Endothelial cell of umbilical vein (primary cell): ENCODE results near the gene SNX25. TPM values are rescaled to one million over a fixed set of nuclear protein-coding genes. Genes with fewer than 3 reads are reported as not detected.

ENCODE experiments used
- BruUV-seq: library from RNA; stranded (reverse); fragments of 400-500 nt; replicated peaks from 2 replicates; lab custom pipeline; 2021; lab: Mats Ljungman, UMichigan
- CTCF ChIA-PET: fragments of 300-600, 350-600 bp; sonication (Branson Sonifier 250); formaldehyde crosslinking; loops from one replicate; lab custom pipeline; 2021; ENCODE audit warnings: antibody characterized with exemption, inconsistent platforms; lab: Charles Lee
- POLR2A ChIA-PET: fragments of 300-600, 350-600 bp; sonication (Branson Sonifier 250); formaldehyde crosslinking; loops from one replicate; lab custom pipeline; 2021; ENCODE audit warnings: antibody characterized with exemption, inconsistent platforms; lab: Charles Lee
- DNase-seq: peaks from one replicate; pipeline ENCODE4 v3.0.0-alpha.2; 2011; ENCODE audit warnings: low read depth, low spot score
- FAIRE-seq: peaks from 2 replicates; lab custom pipeline; 2011; peaks lifted over from hg19 to GRCh38; lab: Jason Lieb, UNC
- H2AFZ ChIP-seq: 2 replicates; pipeline ENCODE4 v1.6.0; 2012; ENCODE audit warnings: low read depth, low read length, control low read depth, inconsistent platforms
- H3K27ac ChIP-seq: 2 replicates; pipeline ENCODE4 v1.5.1; 2011; ENCODE audit warnings: low read depth, mild to moderate bottlenecking, control low read depth, low read length, moderate library complexity; ENCODE audit not compliant: insufficient read depth
- H3K27me3 ChIP-seq, 2 experiments: 2 replicates each; pipeline versions ENCODE4 v1.6.0 to v1.6.1; 2011; ENCODE audit warnings: low read length in 2 of 2, mixed read lengths in 1 of 2; ENCODE audit not compliant: control insufficient read depth in 2 of 2, insufficient read depth in 2 of 2
- H3K36me3 ChIP-seq, 2 experiments: 2 replicates in 1 of 2; 3 replicates in 1 of 2; pipeline ENCODE4 v1.5.1; 2011; ENCODE audit warnings: low read length in 2 of 2, mild to moderate bottlenecking in 1 of 2, moderate library complexity in 1 of 2; ENCODE audit not compliant: control insufficient read depth in 2 of 2, insufficient read depth in 2 of 2; ENCODE audit errors: extremely low read depth in 1 of 2
- H3K4me1 ChIP-seq: 3 replicates; pipeline ENCODE4 v1.5.1; 2011; ENCODE audit warnings: mild to moderate bottlenecking, low read length; ENCODE audit not compliant: control insufficient read depth, insufficient read depth; ENCODE audit errors: extremely low read depth
- H3K4me2 ChIP-seq: 2 replicates; pipeline ENCODE4 v1.6.1; 2011; ENCODE audit warnings: low read length, control low read depth, mixed read lengths; ENCODE audit not compliant: insufficient read depth
- H3K4me3 ChIP-seq, 3 experiments: fragments of 200-600 bp in 1 of 3; sonication (generic), shearing (Covaris generic) in 1 of 3; replicated peaks in 1 of 3; 2 replicates each; pipeline ENCODE4 v1.5.1; 2011 to 2016; ENCODE audit warnings: control low read depth in 3 of 3, low read length in 3 of 3, mild to moderate bottlenecking in 2 of 3, inconsistent platforms in 1 of 3, low read depth in 1 of 3, moderate library complexity in 1 of 3; ENCODE audit not compliant: insufficient read depth in 1 of 3
- H3K79me2 ChIP-seq: 2 replicates; pipeline ENCODE4 v1.6.0; 2012; ENCODE audit warnings: low read length, inconsistent platforms; ENCODE audit not compliant: control insufficient read depth, insufficient read depth
- H3K9ac ChIP-seq: replicated peaks from 2 replicates; pipeline ENCODE3; 2011; ENCODE audit warnings: low read length, control low read depth; ENCODE audit not compliant: insufficient read depth; ENCODE audit errors: extremely low read depth
- H3K9me1 ChIP-seq: replicated peaks from 3 replicates; pipeline ENCODE4 v1.6.0; 2011; ENCODE audit warnings: mild to moderate bottlenecking, low read length; ENCODE audit not compliant: control insufficient read depth, insufficient read depth; ENCODE audit errors: extremely low read depth
- H3K9me3 ChIP-seq: replicated peaks from 2 replicates; pipeline ENCODE4 v1.5.1; 2012; ENCODE audit warnings: low read length, inconsistent platforms; ENCODE audit not compliant: control insufficient read depth, insufficient read depth
- H4K20me1 ChIP-seq: replicated peaks from 2 replicates; pipeline ENCODE3; 2011; ENCODE audit warnings: mild to moderate bottlenecking, low read length; ENCODE audit not compliant: control insufficient read depth, insufficient read depth; ENCODE audit errors: extremely low read depth
- EZH2 ChIP-seq: IDR thresholded peaks from 2 replicates; pipeline ENCODE4 v1.6.1; 2012; ENCODE audit warnings: borderline replicate concordance, low read depth, mild to moderate bottlenecking, moderate library complexity, low read length, inconsistent platforms; ENCODE audit not compliant: severe bottlenecking
- FOS ChIP-seq: IDR thresholded peaks from 2 replicates; pipeline ENCODE4 v1.6.1; 2011; ENCODE audit warnings: mild to moderate bottlenecking, low read length, moderate library complexity, borderline replicate concordance; ENCODE audit not compliant: insufficient read depth
- GATA2 ChIP-seq: IDR thresholded peaks from 2 replicates; pipeline ENCODE4 v1.7.0; 2011; ENCODE audit warnings: low read depth, mild to moderate bottlenecking, moderate library complexity, mixed read lengths, low read length; ENCODE audit not compliant: insufficient read length, insufficient read depth
- JUN ChIP-seq: IDR thresholded peaks from 2 replicates; pipeline ENCODE4 v1.6.1; 2011; ENCODE audit warnings: borderline replicate concordance, low read depth; ENCODE audit not compliant: insufficient read length, insufficient read depth
- MYC ChIP-seq: IDR thresholded peaks from one replicate; pipeline ENCODE4 v1.6.1; 2011; ENCODE audit warnings: mild to moderate bottlenecking, low read depth, low read length
- POLR2A ChIP-seq: IDR thresholded peaks from 2 replicates; pipeline ENCODE4 v1.6.1; 2012; ENCODE audit warnings: low read depth, mild to moderate bottlenecking, control low read depth, low read length
- POLR2AphosphoS5 ChIP-seq: IDR thresholded peaks from 2 replicates; pipeline ENCODE4 v1.6.1; 2012; ENCODE audit warnings: low read depth, mild to moderate bottlenecking, control low read depth, low read length, moderate library complexity; ENCODE audit not compliant: insufficient read depth
- dilution Hi-C: fragments of 300-500 bp; cut with MboI; formaldehyde crosslinking; loops from one replicate; pipeline ENCODE4 v1.15.0; 2019; ENCODE audit warnings: low sequenced_read_pairs; ENCODE audit not compliant: extremely low pct_ligation_motif_present
- intact Hi-C: fragments of 100-400 bp; cut with micrococcal nuclease; formaldehyde crosslinking; loops from one replicate; pipeline ENCODE4 v1.10.0; 2022
- polyA plus RNA-seq, 4 experiments: library from polyadenylated mRNA; depleted of rRNA in 3 of 4; stranded (reverse) in 3 of 4; unstranded in 1 of 4; fragments of >200 nt; gene quantifications; 2 replicates each; pipeline versions ENCODE4 v1.2.1 to v1.2.3, GENCODE V29; 2011 to 2012; ENCODE audit warnings: missing spikeins in 1 of 4
- total RNA-seq: library from RNA; stranded (reverse); gene quantifications from 2 replicates; pipeline ENCODE4 v1.2.3, GENCODE V29; 2021
- TF ChIP-seq, protein P1 (sequence below): IDR thresholded peaks from 2 replicates; pipeline ENCODE4 v1.6.1; 2011; ENCODE audit not compliant: insufficient read depth, insufficient read length
- TF ChIP-seq, protein P2 (sequence below), 2 donors: IDR thresholded peaks; 1 replicate in 1 of 2; 2 replicates in 1 of 2; pipeline ENCODE4 v1.5.1; 2011; ENCODE audit warnings: low read length in 2 of 2, mild to moderate bottlenecking in 2 of 2, moderate library complexity in 2 of 2, control low read depth in 1 of 2, inconsistent platforms in 1 of 2, low read depth in 1 of 2; ENCODE audit not compliant: insufficient read depth in 1 of 2; ENCODE audit errors: extremely low read depth in 1 of 2

Gene SNX25
- total and polyA plus RNA-seq, 2 donors (not counting 3 experiments of a cell fraction or from before 2014, with no cell fraction given) = 6.6 to 16.1 TPM

DNA sequence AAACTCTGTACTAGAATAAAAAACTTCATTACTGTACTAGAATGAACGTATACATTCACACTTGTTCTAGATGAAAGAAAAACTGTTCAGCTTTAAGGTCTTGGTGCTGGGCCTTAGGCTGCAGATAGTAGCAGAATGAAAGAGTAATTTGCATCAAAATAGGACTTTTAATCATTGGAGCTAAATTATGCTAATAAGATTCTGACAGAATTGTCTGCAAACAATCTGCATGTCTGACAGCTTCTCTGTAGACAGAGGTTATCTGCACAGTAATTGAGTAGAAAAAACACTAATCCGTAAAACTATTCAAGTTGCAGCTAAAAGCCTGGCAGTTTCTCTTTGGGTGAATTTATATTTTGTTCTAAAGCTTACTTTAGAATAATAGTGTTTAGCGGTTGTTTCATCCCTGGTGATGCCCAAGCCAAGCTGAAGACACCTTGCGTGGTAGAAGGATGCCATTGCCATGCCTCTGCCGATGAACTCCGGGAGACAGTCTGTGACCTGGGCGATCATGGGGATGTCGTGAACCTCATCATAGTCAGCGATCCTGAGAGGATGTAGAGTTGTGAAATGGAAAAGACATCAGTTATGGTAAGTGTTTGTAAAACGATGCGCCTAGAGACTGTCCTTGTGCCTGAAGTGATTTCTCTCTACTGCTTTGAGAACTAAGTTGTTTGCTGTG, 161.0 kb downstream of the SNX25 start:
- peaks cover 8% of the 10 kb centered on the region for H3K4me1 ChIP-seq
- H3K27me3 ChIP-seq = no peaks in the 10 kb centered on the region
- H3K4me3 ChIP-seq = no peak overlapping the region
- no TSS peak for BruUV-seq
- no peak overlapping the region for H3K4me2 ChIP-seq
- CTCF ChIA-PET = no interaction called here
- TF ChIP-seq GATA2 (no peak), MYC (no peak), EZH2 (no peak), POLR2AphosphoS5 (no peak), FOS (no peak), JUN (no peak), POLR2A (no peak)
- TF ChIP-seq, protein P1, sequence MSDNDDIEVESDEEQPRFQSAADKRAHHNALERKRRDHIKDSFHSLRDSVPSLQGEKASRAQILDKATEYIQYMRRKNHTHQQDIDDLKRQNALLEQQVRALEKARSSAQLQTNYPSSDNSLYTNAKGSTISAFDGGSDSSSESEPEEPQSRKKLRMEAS = no peak
- TF ChIP-seq, protein P2, sequence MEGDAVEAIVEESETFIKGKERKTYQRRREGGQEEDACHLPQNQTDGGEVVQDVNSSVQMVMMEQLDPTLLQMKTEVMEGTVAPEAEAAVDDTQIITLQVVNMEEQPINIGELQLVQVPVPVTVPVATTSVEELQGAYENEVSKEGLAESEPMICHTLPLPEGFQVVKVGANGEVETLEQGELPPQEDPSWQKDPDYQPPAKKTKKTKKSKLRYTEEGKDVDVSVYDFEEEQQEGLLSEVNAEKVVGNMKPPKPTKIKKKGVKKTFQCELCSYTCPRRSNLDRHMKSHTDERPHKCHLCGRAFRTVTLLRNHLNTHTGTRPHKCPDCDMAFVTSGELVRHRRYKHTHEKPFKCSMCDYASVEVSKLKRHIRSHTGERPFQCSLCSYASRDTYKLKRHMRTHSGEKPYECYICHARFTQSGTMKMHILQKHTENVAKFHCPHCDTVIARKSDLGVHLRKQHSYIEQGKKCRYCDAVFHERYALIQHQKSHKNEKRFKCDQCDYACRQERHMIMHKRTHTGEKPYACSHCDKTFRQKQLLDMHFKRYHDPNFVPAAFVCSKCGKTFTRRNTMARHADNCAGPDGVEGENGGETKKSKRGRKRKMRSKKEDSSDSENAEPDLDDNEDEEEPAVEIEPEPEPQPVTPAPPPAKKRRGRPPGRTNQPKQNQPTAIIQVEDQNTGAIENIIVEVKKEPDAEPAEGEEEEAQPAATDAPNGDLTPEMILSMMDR (IDR thresholded peaks at IDR 0.05; ENCODE audit: extremely low read depth in 1 of 2, insufficient read depth in 1 of 2, low read depth in 1 of 2, low read length in 2 of 2) = no peak
- no peak overlapping the region for H3K9ac ChIP-seq
- H4K20me1 ChIP-seq = no peaks in the 10 kb centered on the region
- no peak overlapping the region for H3K27ac ChIP-seq
- intact Hi-C loops (no loop called here), dilution Hi-C loops (no loop called here)
- DNase-seq (no peak), FAIRE-seq (no peak)
- H3K9me1 ChIP-seq = no peaks in the 10 kb centered on the region
- H3K36me3 ChIP-seq = peaks cover 0 to 1% of the 10 kb centered on the region in 2 experiments
- H3K9me3 ChIP-seq = no peaks in the 10 kb centered on the region
- no peak overlapping the region for H2AFZ ChIP-seq
- POLR2A ChIA-PET = no interaction called here
- H3K79me2 ChIP-seq = no peaks in the 10 kb centered on the region
